LHCN-M2 (cell line): Measurements from ENCODE around the gene RNF111. TPM values are rescaled to one million over a fixed set of nuclear protein-coding genes. Genes with fewer than 3 reads are reported as not detected.

Source experiments
- DNase-seq: peaks from one replicate; pipeline ENCODE4 v3.0.0-alpha.2; 2012; ENCODE audit warnings: low read depth
- polyA plus RNA-seq: library from polyadenylated mRNA; unstranded; fragments of >200 nt; gene quantifications from one replicate; pipeline ENCODE4 v1.2.1, GENCODE V29; 2012; ENCODE audit warnings: missing spikeins
- total RNA-seq: library from RNA; depleted of rRNA; stranded (reverse); fragments of >200 nt; gene quantifications from 2 replicates; pipeline ENCODE4 v1.2.3, GENCODE V29; 2014; rRNA removed

Gene RNF111
- total RNA-seq, result 14.0 and 22.4 TPM in 2 replicates
- polyA plus RNA-seq, result 12.6 TPM

DNA sequence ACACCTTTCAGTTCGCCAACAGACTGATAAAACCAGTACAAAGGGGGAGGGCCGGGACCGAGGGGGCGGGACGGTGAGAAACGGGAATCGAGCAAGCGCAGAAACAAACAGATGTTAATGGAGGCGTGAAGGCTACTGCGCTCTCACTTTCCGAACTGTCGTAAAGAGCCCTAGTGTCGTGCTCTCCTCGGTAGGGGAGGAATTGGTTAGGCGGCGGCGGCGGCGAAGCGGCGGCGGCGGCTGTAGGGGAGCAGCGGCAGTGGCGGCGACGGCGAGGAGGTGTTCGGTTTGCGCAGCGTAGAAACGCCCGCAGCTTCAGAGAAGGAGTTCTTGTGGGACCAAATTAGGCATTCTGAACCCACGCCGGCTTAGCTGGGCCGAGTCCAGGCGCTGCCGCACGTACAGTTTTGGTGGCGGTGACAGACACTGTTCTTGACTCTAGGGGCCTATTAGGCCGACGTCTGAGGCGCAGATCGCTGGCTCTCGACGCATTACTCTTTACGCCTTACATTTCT is at the start of gene RNF111:
RNF111 (plus strand) TSS at position 173 of the 515 bp plus-strand sequence. CDS start 43,160 bp downstream, outside the sequence.
- peak; percentile 97 for DNase-seq

DNA sequence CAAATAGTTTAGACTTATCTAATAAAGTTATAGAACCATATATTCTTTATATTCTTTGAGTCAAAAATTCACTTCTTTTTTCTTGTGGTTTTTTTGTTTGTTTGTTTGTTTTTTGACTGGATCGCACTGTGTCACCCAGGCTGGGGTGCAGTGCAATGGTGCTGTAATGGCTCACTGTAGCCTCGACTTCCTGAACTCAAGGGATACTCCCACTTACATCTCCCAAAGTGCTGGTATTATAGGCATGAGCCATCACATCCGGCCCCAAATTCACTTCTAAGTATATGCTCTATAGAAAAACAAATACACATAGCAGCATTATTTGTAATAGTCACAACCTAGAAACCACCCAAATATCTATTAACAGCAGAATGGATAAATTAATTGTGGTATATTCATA is 40.3 kb upstream of the RNF111 start:
- DNase-seq, result no peak

DNA sequence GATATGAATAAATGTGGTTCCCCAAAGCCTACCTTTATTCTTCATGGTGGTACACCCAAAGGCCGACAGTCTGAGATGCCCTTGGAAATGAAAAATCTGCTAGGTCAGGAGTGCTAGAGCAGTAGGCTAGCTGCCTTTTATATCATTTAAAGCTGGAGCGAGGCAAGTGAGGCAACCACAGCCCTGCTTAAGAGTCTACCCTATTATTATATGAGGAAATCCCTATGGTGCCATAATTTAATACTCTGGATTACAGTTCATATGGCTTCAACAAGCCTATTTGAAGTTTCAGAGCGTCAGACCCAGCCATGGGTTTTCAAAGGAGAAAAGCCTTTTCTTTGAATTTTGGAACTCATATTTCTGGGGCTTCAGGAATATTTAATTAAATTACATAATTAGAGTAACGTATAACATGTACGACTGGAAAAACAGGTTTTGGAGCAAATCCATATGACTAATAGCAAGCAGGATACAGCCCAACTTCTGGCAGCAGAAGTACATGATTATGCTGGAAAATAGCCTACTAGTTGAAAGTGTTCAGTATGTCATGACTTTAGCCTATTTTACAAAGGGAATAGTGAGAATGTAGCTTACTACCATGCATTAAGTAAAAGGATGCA is 36.0 kb upstream of the RNF111 start:
- peak; percentile 39 for DNase-seq

DNA sequence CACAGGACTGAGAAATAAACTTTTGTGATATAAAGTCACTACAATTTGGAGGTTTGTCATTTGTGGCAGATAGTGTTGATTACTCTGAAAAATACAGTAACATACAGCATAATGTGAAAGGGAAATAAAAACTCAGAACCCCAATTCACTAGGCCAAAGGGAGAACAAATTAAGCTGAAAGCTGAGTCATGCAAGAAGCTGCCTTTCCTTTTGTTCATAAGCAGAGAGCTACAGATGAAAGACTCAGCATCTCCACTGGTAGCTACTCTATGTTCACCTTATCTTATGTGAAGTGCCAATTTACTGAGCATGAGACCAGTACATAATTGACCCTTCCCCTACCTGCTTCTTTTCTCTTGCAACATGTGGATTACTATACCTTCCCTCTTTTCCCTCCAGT is 34.7 kb upstream of the RNF111 start:
- no peak for DNase-seq

DNA sequence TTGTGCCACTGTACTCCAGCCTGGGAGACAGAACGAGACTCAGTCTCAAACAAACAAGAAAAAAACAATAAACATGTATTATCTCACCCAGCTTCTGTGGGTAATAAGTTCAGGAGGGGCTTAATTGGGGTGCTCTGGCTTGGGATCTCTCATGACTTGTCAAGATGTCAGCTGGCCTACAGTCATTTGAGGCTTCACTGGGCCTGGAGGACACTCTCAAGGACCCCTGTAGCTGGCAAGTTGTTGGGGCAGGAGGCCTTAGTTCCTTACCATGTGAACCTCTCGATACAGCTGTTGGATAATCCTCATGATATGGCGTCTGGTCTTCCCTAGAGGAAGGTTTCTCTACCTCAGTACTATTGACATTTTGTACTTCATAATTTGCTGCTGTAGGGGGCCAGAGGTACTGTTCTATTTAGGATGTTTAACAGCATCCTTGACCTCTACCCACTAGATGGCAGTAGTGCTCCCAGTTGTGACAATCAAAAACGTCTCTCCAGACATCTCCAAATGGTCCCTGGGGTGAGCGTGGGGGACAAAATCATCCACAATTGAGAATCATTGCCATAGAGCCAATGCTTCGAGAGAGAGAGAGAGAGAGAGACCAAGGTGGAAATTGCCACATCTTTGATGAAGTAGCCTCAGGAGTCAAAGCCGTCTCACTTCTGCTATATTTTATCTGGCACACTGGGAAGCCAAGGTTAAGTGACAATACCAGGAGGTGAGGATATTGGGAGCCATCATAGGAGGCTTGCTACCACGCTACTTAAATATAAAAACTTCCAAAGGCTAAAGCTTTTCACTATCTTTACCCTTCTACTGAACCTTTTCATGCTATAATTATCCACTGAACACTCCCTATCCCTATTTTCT is 30.1 kb upstream of the RNF111 start:
- DNase-seq, result peak; percentile 76

DNA sequence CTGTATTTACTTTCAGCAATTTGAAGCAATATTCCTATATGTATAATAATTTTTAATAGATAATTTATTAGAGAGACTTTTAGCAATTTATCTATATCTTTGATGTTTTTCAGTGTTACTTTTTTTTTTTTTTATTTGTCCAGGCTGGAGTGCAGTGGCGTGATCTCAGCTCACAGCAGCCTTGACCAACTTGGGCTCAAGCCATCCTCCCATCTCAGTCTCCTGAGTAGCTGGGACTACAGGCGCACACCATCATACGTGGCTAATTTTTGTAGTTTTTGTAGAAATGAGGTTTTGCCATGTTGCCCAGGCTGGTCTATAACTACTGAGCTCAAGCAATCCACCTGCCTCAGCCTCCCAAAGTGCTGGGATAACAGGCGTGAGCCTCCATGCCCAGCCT is 28.7 kb upstream of the RNF111 start:
- no peak for DNase-seq

DNA sequence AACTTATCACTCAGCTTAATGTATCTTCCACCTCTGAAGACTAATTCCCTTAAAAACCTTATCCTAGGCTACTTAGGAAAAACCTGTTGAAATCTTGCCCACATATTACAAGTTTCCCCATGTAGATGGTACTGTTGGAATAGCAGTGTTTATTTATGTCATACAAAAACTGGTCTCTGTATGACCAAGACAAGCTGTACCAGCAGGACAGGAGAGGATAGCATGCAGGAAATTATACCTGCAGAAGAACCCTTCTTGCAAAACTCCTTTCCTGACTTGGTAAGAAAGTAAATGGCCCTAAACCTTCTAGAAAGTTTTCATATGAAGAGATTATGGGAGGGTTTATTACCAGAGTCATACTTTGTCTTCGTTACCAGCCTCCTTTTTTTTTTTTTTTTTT is 25.3 kb upstream of the RNF111 start:
- DNase-seq, result no peak

DNA sequence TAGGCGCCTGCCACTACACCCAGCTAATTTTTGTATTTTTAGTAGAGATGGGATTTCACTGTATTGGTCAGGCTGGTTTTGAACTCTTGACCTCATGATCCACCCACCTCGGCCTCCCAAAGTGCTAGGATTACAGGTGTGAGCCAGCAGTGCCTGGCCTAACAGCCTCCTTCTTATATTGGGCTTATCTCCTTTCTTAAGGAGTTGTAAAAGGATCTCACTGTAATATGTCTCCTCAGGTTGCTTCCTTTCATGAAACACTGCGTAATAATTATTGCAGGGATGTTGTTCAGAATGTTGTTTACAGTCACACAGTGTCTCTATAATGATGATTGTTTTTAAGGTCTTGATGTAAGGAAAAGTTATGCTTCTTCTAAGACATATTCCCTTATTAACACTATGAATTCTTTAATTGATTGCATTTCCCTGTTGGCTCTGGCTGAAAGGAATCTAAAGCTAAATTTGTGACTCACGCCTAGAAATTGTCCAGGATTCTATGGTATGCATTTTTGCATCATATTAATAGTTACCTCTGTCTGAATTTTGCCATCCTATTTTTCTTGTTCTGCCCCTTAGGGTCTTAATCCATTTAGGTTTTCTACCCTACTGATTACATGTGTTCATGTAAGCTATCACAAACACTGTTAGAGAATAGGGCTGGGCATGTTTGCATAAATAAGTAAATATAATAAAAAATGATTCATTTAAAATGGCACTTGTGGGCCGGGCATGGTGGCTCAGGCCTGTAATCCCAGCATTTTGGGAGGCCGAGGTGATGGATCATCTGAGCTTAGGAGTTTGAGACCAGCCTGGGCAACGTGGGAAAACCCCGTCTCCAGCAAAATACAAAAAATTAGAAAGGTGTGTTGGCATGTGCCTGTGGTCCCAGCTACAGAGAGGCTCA is 24.5 kb upstream of the RNF111 start:
- no peak for DNase-seq

DNA sequence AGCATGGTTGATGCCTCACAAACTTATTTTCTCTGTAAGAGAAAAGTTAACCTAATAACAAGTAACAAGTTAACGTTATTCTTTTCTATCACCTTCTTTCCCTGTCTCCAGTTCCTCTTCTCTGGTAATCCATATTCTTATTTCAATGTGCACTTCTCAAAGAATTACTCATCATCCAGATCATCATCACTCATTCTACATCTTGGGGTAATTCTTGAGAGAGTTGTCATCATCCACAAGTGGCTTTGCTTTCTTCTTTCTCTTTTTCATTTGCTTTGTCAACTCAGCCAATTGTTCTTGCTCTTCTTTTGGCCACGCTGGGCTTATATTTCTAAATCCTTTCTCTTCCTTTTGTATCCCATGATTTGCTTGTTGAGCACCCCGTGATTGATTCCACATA is 20.8 kb upstream of the RNF111 start:
- DNase-seq, result peak; percentile 36

DNA sequence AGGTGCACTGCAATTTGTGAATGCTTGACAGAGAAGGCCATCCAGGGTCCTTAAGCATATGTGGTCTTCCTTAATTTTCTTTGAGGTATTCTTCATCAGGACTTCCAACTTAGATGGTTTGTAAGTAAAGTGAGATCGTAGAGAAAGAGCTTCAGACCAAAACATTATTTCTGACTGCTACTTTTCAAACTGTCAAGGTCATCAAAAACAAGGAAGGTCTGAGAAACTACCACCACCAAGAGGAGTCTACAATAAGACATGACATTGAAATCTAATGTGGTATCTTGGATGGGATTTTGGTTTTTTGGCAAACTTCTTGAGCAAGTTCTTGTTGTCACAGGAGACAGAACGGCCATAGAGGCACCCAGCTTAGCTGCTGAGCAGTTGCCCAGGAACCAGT is 20.0 kb upstream of the RNF111 start:
- DNase-seq, result no peak

DNA sequence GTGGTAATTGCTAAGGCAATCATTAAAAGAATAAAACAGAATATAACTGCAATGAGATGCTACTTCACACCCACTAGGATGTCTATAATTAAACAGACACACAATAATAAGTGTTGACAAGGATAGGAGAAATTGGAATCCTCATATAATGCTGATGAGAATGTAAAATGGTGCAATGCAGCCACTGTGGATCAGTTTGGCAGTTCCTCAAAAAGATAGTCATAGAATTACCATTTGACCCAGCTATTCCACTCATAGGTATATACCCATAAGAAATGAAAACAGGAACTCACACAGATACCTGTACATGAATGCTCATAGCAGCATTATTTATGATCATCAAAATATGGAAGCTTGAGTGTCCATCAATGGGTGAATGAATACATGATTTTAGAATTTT is 9.6 kb upstream of the RNF111 start:
- DNase-seq, result no peak

DNA sequence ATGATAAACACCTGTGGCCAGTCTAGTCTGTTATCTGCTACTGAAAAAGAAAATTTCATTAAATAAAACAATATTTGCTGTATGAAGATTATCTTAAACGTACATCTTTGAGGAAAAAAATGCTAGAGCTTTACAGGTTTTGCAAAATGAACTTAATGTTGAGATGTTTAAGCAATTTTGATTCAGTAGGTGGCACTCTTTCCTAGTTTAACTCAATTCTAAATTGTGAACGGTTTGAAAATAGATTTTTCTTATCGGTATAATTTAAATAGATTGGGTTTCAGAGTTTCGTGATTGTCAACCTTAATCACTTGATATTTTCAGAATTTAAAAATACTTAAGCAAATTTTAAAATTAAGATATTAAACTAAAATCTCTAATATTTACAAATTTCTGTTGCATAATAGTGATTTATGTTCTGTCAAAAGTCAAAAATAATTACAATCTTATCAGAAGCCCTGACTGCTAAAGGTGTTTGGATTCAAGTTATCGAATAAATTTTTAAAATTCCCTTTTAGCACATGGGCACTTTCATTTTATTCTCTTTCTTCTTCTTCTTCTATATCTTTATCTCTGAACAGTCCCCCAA is 7.0 kb upstream of the RNF111 start:
- DNase-seq, result peak; percentile 41

DNA sequence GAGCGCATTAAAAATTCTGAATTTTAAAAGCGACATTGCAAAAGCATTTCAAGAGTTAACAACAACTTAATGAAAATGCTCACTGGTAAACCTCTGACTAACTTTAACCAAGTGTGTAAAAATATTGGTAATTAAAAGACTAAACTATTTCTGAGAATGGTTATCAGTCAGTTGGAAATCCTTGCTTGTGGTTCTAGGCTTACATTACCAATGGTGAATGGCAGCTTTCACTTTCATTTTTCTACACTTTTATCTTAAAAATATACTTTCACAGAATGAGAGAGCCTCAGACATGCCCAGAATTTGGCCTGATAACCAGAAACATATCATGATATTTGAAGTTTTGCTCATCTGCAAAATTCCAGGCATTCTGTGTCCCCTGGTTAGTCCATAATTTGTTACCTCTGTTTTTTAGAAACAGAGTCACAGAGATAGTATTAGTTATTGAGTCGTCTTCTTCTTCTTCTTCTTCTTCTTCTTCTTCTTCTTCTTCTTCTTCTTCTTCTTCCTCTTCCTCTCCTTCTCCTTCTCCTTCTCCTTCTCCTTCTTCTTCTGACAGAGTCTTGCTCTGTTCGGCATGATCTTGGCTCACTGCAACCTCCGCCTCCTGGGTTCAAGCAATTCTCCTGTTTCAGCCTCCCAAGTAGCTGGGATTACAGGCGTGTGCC is 5.5 kb upstream of the RNF111 start:
- DNase-seq, result no peak

DNA sequence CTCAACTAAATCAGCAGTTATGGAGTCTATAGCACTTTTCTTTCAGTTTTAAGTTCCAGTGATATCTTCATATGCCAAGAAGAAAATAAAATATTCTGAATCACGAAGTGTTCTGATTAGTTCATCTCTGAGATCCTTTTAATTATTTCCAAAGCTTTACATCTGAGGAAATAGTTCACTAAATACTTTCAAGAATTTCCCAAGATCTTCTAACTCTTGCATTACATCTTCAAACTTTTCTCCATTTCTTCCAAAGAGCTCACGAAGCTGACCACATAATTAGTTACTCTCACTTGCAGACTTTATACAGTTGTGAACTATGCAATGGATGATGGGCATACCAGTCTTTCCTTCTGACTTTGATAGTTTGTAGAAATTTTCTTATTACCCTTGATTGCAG is 4.2 kb upstream of the RNF111 start:
- no peak for DNase-seq

DNA sequence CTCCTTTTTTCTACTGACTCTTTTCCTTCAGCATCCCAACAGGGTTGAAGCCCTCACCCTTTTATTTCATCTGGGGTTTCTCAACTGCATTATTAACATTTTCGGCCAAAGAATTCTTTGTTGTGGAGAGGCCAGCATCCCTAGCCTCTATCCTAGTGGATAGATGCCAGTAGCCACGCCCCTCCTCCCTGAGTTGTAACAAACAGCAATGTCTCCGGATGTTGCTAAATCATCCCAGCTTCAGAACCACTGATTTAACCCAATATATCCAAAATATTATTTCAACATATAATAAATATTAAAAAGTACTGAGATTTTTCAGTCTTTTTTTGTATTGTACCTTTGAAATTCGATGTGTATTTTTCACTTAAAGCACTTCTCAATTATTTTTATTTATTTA is 2.0 kb upstream of the RNF111 start:
- DNase-seq, result peak; percentile 26

DNA sequence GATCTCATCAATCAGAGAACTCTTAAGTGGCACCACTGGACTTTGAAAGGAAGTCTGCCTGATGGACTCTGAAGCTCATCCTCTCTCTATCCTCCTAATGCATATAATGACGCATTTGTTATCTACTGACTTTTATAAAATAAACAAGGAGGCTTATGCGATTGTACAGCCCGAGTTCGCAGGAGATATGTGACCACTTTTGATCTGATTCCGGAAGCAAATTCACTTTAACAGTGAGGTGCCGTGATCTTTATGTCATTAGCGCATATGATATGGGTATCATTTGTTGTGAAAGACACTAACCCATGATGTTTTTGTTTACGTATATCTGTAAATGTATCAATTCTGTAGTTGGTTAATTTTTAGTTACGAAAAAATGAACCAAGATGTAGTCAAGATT is 427 bp upstream of the RNF111 start:
- no peak for DNase-seq

DNA sequence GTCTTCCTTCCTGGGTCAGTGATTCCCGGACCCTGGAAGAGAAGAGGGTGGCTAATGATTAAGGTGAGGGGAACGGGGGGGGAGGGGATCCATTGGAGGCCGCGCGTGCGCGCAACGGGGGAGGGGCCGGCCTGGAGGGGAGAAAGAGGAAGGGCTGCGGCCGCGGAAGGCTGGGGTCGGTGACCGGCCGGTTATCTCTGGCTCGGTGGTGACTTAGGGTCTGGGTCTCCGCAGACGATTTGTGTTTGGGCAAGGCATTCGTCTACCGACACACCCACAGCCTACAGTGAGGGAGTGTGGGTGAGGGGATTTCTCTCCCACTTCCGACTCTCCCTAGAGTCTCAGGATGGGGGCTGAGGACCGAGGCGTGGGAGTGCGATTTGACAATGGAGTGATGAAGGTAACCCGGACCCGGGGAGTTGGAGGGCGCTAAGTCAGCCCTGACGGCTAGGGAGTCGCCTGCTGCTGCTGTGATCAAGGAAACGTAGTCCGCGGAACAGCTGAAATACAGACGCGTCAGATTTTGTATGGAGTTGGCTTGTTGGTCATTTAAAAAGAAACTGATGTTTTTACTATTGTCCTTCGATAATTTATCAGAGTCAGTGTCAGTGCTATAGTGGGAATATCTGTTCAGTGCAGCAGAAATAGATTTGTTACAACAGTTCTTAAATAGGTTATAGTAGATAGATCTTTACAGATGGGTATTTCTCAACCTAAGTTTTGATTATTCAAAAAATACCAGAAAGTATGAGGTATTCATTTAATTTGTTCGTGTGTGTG is 733 bp downstream of the RNF111 start:
- peak; percentile 34 for DNase-seq

DNA sequence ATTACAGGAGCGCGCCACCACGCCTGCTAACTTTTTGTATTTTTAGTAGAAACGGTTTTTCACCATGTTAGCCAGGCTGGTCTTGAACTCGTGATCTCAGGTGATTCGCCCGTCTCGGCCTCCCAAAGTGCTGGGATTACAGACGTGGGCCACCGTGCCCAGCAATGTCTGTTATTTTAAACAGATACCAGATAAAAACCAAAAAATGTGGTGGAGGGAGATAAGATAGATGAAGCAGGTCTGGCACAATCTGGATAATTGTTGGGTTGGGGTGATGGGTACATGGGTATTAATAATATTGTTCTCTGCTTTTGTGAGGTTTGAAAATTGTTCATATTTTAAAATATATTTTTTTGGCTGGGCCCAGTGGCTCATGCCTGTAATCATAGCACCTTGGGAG is 4.7 kb downstream of the RNF111 start:
- no peak for DNase-seq

DNA sequence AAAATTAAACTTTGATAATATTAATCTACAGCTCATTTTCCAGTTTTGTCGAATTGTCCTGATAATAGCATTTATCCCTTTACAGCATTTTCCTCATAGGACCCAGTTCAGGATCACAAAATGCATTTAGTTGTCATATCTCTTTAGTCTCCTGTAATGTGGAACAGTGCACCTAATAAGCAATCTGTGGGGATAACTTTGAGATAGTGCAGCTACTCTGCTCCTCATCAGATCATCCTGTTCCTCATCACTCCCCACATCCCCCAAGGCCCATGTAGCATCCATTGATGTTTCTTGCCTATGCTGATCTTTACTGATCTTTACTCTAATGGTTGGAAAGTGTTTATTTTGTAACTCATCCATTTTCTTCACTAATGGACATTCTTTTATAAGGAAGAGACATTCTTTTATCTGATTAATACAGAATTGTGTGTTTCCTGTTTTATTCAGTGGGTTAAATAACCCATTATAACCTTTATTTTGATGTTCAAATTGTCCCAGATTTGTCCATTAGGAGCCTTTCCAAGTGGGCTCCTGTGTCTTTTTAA is 7.5 kb downstream of the RNF111 start:
- no peak for DNase-seq

DNA sequence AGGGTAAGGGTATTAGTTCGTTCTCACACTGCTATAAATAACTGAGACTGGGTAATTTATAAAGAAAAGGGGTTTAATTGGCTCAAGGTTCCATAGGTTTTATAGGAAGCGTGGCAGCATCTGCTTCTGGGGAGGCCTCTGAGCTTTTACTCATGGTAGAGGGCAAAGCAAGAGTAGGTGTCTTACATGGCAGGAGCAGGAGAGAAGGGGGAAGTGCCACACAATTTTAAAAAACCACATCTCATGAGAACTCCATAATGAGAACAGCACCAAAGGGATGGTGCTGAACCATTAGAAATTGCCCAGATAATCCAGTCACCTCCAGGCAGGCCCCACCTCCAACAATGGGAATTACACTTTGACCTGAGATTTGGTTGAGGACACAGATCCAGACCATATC is 12.2 kb downstream of the RNF111 start:
- no peak for DNase-seq
